Testis (tissue), 2 donors: ENCODE measurements around the gene KCNH6.

Experiments
- POLR2A ChIP-seq: fragments of 450-650 bp; IDR thresholded peaks from one replicate; pipeline ENCODE4 v1.6.1; 2017; ENCODE audit warnings: antibody characterized with exemption, mild to moderate bottlenecking, moderate library complexity
- TF ChIP-seq, protein P1 (sequence below), 3 experiments: fragments of 450-650 bp in 2 of 3; fragments of 200-600 bp in 1 of 3; sonication (generic) in 1 of 3; IDR thresholded peaks; one replicate each; pipeline ENCODE4 v1.5.1; 2016 to 2019; ENCODE audit warnings: antibody characterized with exemption in 3 of 3, mild to moderate bottlenecking in 2 of 3, moderate library complexity in 1 of 3

DNA sequence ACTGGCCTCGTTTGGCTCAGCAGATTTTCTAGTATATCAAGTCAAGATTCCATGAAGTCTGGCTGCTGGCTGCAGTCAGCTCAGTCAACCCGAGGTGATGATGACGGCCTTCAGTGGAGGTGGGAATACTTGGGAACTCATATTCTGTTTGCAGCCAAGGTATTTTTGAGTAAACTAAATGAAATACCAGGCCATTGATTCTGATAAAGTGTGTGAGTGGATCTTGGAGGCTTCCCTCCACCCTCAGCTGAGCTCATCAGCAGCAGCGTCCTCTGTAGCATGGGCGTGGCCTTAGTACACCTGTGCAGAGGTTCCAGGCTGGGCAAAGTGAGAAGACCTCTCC lies 55.6 kb downstream of the KCNH6 start:
- TF ChIP-seq, protein P1, sequence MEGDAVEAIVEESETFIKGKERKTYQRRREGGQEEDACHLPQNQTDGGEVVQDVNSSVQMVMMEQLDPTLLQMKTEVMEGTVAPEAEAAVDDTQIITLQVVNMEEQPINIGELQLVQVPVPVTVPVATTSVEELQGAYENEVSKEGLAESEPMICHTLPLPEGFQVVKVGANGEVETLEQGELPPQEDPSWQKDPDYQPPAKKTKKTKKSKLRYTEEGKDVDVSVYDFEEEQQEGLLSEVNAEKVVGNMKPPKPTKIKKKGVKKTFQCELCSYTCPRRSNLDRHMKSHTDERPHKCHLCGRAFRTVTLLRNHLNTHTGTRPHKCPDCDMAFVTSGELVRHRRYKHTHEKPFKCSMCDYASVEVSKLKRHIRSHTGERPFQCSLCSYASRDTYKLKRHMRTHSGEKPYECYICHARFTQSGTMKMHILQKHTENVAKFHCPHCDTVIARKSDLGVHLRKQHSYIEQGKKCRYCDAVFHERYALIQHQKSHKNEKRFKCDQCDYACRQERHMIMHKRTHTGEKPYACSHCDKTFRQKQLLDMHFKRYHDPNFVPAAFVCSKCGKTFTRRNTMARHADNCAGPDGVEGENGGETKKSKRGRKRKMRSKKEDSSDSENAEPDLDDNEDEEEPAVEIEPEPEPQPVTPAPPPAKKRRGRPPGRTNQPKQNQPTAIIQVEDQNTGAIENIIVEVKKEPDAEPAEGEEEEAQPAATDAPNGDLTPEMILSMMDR (IDR thresholded peaks at IDR 0.05): no peak
- no peak for TF ChIP-seq POLR2A
